Aorta (tissue), 5 donors: ENCODE data around the gene PKP3. TPM values are rescaled to one million over a fixed set of nuclear protein-coding genes. Genes with fewer than 3 reads are reported as not detected.

Experiments used
- ATAC-seq: fragments of 200-7000 bp; cut with Tn5 transposase; one replicate; pipeline ENCODE4 v1.9.1; 2022; ENCODE audit warnings: moderate library complexity; ENCODE audit not compliant: low FRiP score
- DNase-seq, 2 donors: peaks; one replicate each; pipeline ENCODE4 v3.0.0-alpha.2; 2020
- H3K27ac ChIP-seq, 2 donors: one replicate each; pipeline ENCODE4 v1.5.1; 2013; ENCODE audit warnings: low read length in 2 of 2, mild to moderate bottlenecking in 2 of 2, moderate library complexity in 2 of 2, control low read depth in 1 of 2, inconsistent platforms in 1 of 2, low read depth in 1 of 2
- H3K27me3 ChIP-seq, 2 donors: one replicate each; pipeline ENCODE4 v1.6.1; 2013; ENCODE audit warnings: control low read depth in 1 of 2, low read length in 1 of 2, mild to moderate bottlenecking in 1 of 2, moderate library complexity in 1 of 2; ENCODE audit not compliant: insufficient read depth in 2 of 2, control insufficient read depth in 1 of 2
- H3K36me3 ChIP-seq, 2 donors: one replicate each; pipeline ENCODE4 v1.6.1; 2013; ENCODE audit warnings: control low read depth in 1 of 2, low read length in 1 of 2, mild to moderate bottlenecking in 1 of 2; ENCODE audit not compliant: insufficient read depth in 2 of 2, control insufficient read depth in 1 of 2
- H3K4me1 ChIP-seq, 2 donors: one replicate each; pipeline ENCODE4 v1.6.1; 2013; ENCODE audit warnings: low read length in 2 of 2, control low read depth in 1 of 2, mild to moderate bottlenecking in 1 of 2, moderate library complexity in 1 of 2; ENCODE audit not compliant: insufficient read depth in 2 of 2, control insufficient read depth in 1 of 2
- H3K4me3 ChIP-seq, 2 donors: one replicate each; pipeline ENCODE4 v1.5.1; 2013; ENCODE audit warnings: low read length in 2 of 2, control low read depth in 1 of 2, mild to moderate bottlenecking in 1 of 2
- H3K9me3 ChIP-seq: one replicate; pipeline ENCODE4 v1.6.1; 2013; ENCODE audit warnings: mild to moderate bottlenecking, low read length; ENCODE audit not compliant: control insufficient read depth
- WGBS, 2 donors: extraction: QIAGEN DNeasy Blood & Tissue Kit; methylation state at CpG; one replicate each; pipeline ENCODE4 v1.1.7; 2013; 5-methylcytosine and 5-hydroxymethylcytosine counted together
- intact Hi-C, 2 donors: fragments of 100-400 bp; cut with DNase I; formaldehyde crosslinking; loops; one replicate each; pipeline versions ENCODE4 v1.14.2 to v1.15.0; 2022
- polyA plus RNA-seq, 2 donors: library from polyadenylated mRNA; stranded (reverse); fragments of 200-250 nt; gene quantifications; one replicate each; pipeline ENCODE4 v1.2.3, GENCODE V29; 2013
- total RNA-seq, 2 donors: library from RNA; stranded (reverse); fragmentation: NEBNext Ultra II Directional; extraction: Animal tissue kit (Norgen Biotek cat#: 25700); gene quantifications; one replicate each; pipeline ENCODE4 v1.2.1, GENCODE V29; 2021
- donor health status: healthy with polysubstance abuse.
- donor health status: Bipolar disorder and iron deficiency.
- donor health status: DM: no; HTN: no; CAD: no.
- donor health status: DM: no; HTN: no; CAD: no.
- donor health status: DM: yes; HTN: yes; CAD: no.

PKP3 gene
- total and polyA plus RNA-seq, 4 donors, result 0.05 to 10.9 (median 0.42) TPM; not detected in 1

GRCh38 chr11:352456-353031 is 41.5 kb upstream of the PKP3 start:
- Histone ChIP-seq H3K27ac (peak overlapping the region; percentile 67 to 87), H3K36me3 (no peaks in the 10 kb centered on the region), H3K27me3 (no peaks in the 10 kb centered on the region), H3K9me3 (no peaks in the 10 kb centered on the region), H3K4me3 (no peak overlapping the region), H3K4me1 (no peaks in the 10 kb centered on the region)
- 95 to 96% methylated on average over 12 of the region's 12 CpGs for WGBS, 2 donors
- peak in 1 of 2 donors; percentile 43 for DNase-seq
- no peak for ATAC-seq
- intact Hi-C loops, result loop anchor here in 1 of 2 donors (5.0 kb wide), 1 partner anchor 45 kb away; the partner anchor contains the start of gene IFITM2

GRCh38 chr11:353179-353873 is 40.7 kb upstream of the PKP3 start:
- ATAC-seq, result peak; percentile 77
- intact Hi-C loops, result loop anchor here in 1 of 2 donors (5.0 kb wide), 1 partner anchor 46 kb away; the partner anchor contains the start of gene IFITM2
- 7 to 12% methylated on average over 16 of the region's 16 CpGs for WGBS, 2 donors

GRCh38 chr11:355581-356458 is 38.2 kb upstream of the PKP3 start:
- Histone ChIP-seq H3K4me1 (no peaks in the 10 kb centered on the region), H3K27ac (peak overlapping the region; percentile 88 to 95), H3K4me3 (no peak overlapping the region), H3K36me3 (no peaks in the 10 kb centered on the region), H3K27me3 (no peaks in the 10 kb centered on the region), H3K9me3 (no peaks in the 10 kb centered on the region)
- WGBS, 2 donors, result 1 to 2% methylated on average over 48 to 76 of the region's 76 CpGs
- ATAC-seq (peak; percentile 94), DNase-seq (peak; percentile 97 to 99)
- intact Hi-C loops, result loop anchor here in 1 of 2 donors (2.0 to 5.0 kb wide), 3 partner anchors 34 to 149 kb away; partner anchors contain the start of genes BET1L, IFITM3 and RIC8A

More at GRCh38 chr11:353179-353873, 40.7 kb upstream of the PKP3 start:
- peak; percentile 93 to 94 for DNase-seq
- no peak overlapping the region for H3K4me3 ChIP-seq
- H3K36me3 ChIP-seq, result no peaks in the 10 kb centered on the region
- H3K27ac ChIP-seq, result peak overlapping the region; percentile 67 to 87
- no peaks in the 10 kb centered on the region for H3K9me3 ChIP-seq
- no peaks in the 10 kb centered on the region for H3K4me1 ChIP-seq
- H3K27me3 ChIP-seq, result no peaks in the 10 kb centered on the region

- Histone ChIP-seq H3K4me3 (no peak overlapping the region), H3K4me1 (no peaks in the 10 kb centered on the region), H3K9me3 (no peaks in the 10 kb centered on the region), H3K27me3 (no peaks in the 10 kb centered on the region), H3K36me3 (no peaks in the 10 kb centered on the region), H3K27ac (no peak overlapping the region)
- no peak for ATAC-seq
- WGBS, 2 donors, result 77 to 87% methylated on average over 6 of the region's 6 CpGs
- no peak for DNase-seq
- intact Hi-C loops, result loop anchor here in 1 of 2 donors (2.0 to 5.0 kb wide), 3 partner anchors 34 to 149 kb away; partner anchors contain the start of genes BET1L, IFITM3 and RIC8A
These were observed 37.4 kb upstream of the PKP3 start for GRCh38 chr11:356610-357009.

GRCh38 chr11:357582-357981 is 36.4 kb upstream of the PKP3 start:
- intact Hi-C loops, result loop anchor here in 1 of 2 donors (2.0 to 5.0 kb wide), 3 partner anchors 35 to 150 kb away; partner anchors contain the start of genes BET1L, IFITM3 and RIC8A
- H3K27me3 ChIP-seq, result no peaks in the 10 kb centered on the region
- no peak for DNase-seq
- H3K36me3 ChIP-seq, result no peaks in the 10 kb centered on the region
- no peak overlapping the region for H3K4me3 ChIP-seq
- H3K27ac ChIP-seq, result no peak overlapping the region
- 92 to 93% methylated on average over 4 of the region's 4 CpGs for WGBS, 2 donors
- no peaks in the 10 kb centered on the region for H3K9me3 ChIP-seq
- ATAC-seq, result no peak
- no peaks in the 10 kb centered on the region for H3K4me1 ChIP-seq

- Histone ChIP-seq H3K9me3 (no peaks in the 10 kb centered on the region), H3K4me1 (no peaks in the 10 kb centered on the region), H3K36me3 (no peaks in the 10 kb centered on the region), H3K27me3 (no peaks in the 10 kb centered on the region), H3K27ac (no peak overlapping the region), H3K4me3 (no peak overlapping the region)
- intact Hi-C loops, result loop anchor here in 1 of 2 donors (5.0 kb wide), 2 partner anchors 36 to 151 kb away; partner anchors contain the start of genes BET1L, IFITM3 and RIC8A
- WGBS, 2 donors, result 24 to 57% methylated on average over 34 of the region's 34 CpGs
- no peak for ATAC-seq
- DNase-seq, result peak in 1 of 2 donors; percentile 69
These were observed 35.7 kb upstream of the PKP3 start for GRCh38 chr11:358129-358800.

GRCh38 chr11:359181-359714 is 34.8 kb upstream of the PKP3 start:
- Histone ChIP-seq H3K27me3 (no peaks in the 10 kb centered on the region), H3K9me3 (no peaks in the 10 kb centered on the region), H3K36me3 (no peaks in the 10 kb centered on the region), H3K27ac (no peak overlapping the region), H3K4me3 (no peak overlapping the region), H3K4me1 (no peaks in the 10 kb centered on the region)
- intact Hi-C loops, result loop anchor here in 1 of 2 donors (5.0 kb wide), 2 partner anchors 37 to 152 kb away; partner anchors contain the start of genes BET1L, IFITM3 and RIC8A
- peak in 1 of 2 donors; percentile 67 for DNase-seq
- 74 to 75% methylated on average over 5 of the region's 5 CpGs for WGBS, 2 donors
- ATAC-seq, result no peak
